GM12878 (cell line): Measurements from ENCODE around the gene CYTH3. TPM values are rescaled to one million over a fixed set of nuclear protein-coding genes. Genes with fewer than 3 reads are reported as not detected.
A peak's percentile ranks its signal among the peaks of the same experiment; 100 is the strongest.

Experiments used
- ATAC-seq: fragments of 200-7000 bp; cut with Tn5 transposase; 3 replicates; pipeline ENCODE4 v1.9.1; 2020; ENCODE audit warnings: mild to moderate bottlenecking, moderate library complexity
- BruUV-seq: library from RNA; stranded (reverse); fragments of 400-500 nt; replicated peaks from 2 replicates; lab custom pipeline; 2021; lab: Mats Ljungman, UMichigan
- CTCF ChIA-PET: fragments of 300-600 bp; sonication (Branson Sonifier 250); formaldehyde crosslinking; extraction: SDS; loops from one replicate; lab custom pipeline; 2021; ENCODE audit warnings: inconsistent platforms; lab: Yijun Ruan, JAX
- POLR2A ChIA-PET: fragments of 350-600 bp; formaldehyde crosslinking; extraction: SDS; loops from one replicate; lab custom pipeline; 2021; ENCODE audit warnings: inconsistent platforms; lab: Charles Lee
- RAD21 ChIA-PET: fragments of 300-600 bp; sonication (Branson Sonifier 250); formaldehyde crosslinking; loops from one replicate; lab custom pipeline; 2023; ENCODE audit warnings: antibody characterized with exemption; ENCODE audit not compliant: unreplicated experiment; lab: Charles Lee
- SMC1A ChIA-PET: fragments of 300-600 bp; sonication (Branson Sonifier 250); formaldehyde crosslinking; loops from one replicate; lab custom pipeline; 2023; ENCODE audit not compliant: unreplicated experiment, uncharacterized antibody; lab: Charles Lee
- DNase-seq: peaks from one replicate; pipeline ENCODE4 v3.0.0-alpha.2; 2011; ENCODE audit warnings: low read depth, low spot score
- FAIRE-seq: peaks from 3 replicates; lab custom pipeline; 2011; peaks lifted over from hg19 to GRCh38; lab: Jason Lieb, UNC
- H2AFZ ChIP-seq: 2 replicates; pipeline ENCODE4 v1.6.0; 2011; ENCODE audit warnings: low read depth, low read length, control low read depth; ENCODE audit not compliant: control insufficient read depth
- H3K27ac ChIP-seq: 2 replicates; pipeline ENCODE4 v1.5.1; 2011; ENCODE audit warnings: control low read depth; ENCODE audit not compliant: control insufficient read depth, insufficient read depth
- H3K27me3 ChIP-seq, 2 experiments: replicated peaks in 1 of 2; 2 replicates each; pipeline versions ENCODE4 v1.6.0 to v1.6.1; 2011; ENCODE audit warnings: low read length in 1 of 2; ENCODE audit not compliant: control insufficient read depth in 2 of 2, insufficient read depth in 2 of 2
- H3K36me3 ChIP-seq, 2 experiments: 2 replicates each; pipeline ENCODE4 v1.5.1; 2011; ENCODE audit warnings: low read length in 1 of 2; ENCODE audit not compliant: control insufficient read depth in 2 of 2, insufficient read depth in 2 of 2
- H3K4me1 ChIP-seq: 2 replicates; pipeline ENCODE4 v1.6.1; 2011; ENCODE audit warnings: mild to moderate bottlenecking, low read length, moderate library complexity, mixed read lengths; ENCODE audit not compliant: control insufficient read depth, insufficient read depth
- H3K4me2 ChIP-seq: 2 replicates; pipeline ENCODE4 v1.6.0; 2011; ENCODE audit warnings: control low read depth; ENCODE audit not compliant: control insufficient read depth, insufficient read depth
- H3K4me3 ChIP-seq: fragments of 200-600 bp; sonication (generic); 2 replicates; pipeline ENCODE4 v1.5.1; 2016
- H3K79me2 ChIP-seq: 2 replicates; pipeline ENCODE4 v1.6.0; 2011; ENCODE audit warnings: low read length; ENCODE audit not compliant: control insufficient read depth, insufficient read depth
- H3K9ac ChIP-seq: 2 replicates; pipeline ENCODE4 v1.8.0; 2011; ENCODE audit warnings: low read length, control low read depth, mixed read lengths; ENCODE audit not compliant: control insufficient read depth, insufficient read depth
- H3K9me3 ChIP-seq: replicated peaks from 3 replicates; pipeline ENCODE4 v1.5.1; 2011; ENCODE audit warnings: mild to moderate bottlenecking, low read length; ENCODE audit not compliant: control insufficient read depth, insufficient read depth
- H4K20me1 ChIP-seq: 2 replicates; pipeline ENCODE4 v1.6.0; 2011; ENCODE audit not compliant: control insufficient read depth, insufficient read depth
- BHLHE40 ChIP-seq, 2 experiments: fragments of 450-650 bp in 1 of 2; IDR thresholded peaks; 2 replicates each; pipeline ENCODE4 v1.6.1; 2011 to 2017; ENCODE audit warnings: low read depth in 2 of 2, borderline replicate concordance in 1 of 2, improper control_type of control experiment in 1 of 2, low read length in 1 of 2, mild to moderate bottlenecking in 1 of 2
- EGR1 ChIP-seq, 2 experiments: IDR thresholded peaks; 1 replicate in 1 of 2; 2 replicates in 1 of 2; pipeline ENCODE4 v1.6.1; 2011 to 2012; ENCODE audit warnings: low read depth in 2 of 2, low read length in 2 of 2, borderline replicate concordance in 1 of 2, mild to moderate bottlenecking in 1 of 2, moderate library complexity in 1 of 2
- HDGF ChIP-seq: fragments of 450-650 bp; IDR thresholded peaks from 2 replicates; pipeline ENCODE4 v1.6.1; 2016; ENCODE audit warnings: antibody characterized with exemption
- IKZF1 ChIP-seq: fragments of 450-650 bp; conservative IDR thresholded peaks from 2 replicates; pipeline ENCODE4 v1.6.1; 2017; ENCODE audit warnings: antibody characterized with exemption, mild to moderate bottlenecking
- IKZF2 ChIP-seq, 2 experiments: fragments of 450-650 bp; IDR thresholded peaks; 2 replicates each; pipeline ENCODE4 v1.6.1; 2017; ENCODE audit warnings: mild to moderate bottlenecking in 2 of 2, moderate library complexity in 2 of 2
- IRF5 ChIP-seq: fragments of 450-650 bp; IDR thresholded peaks from 2 replicates; pipeline ENCODE4 v1.6.1; 2017; ENCODE audit warnings: borderline replicate concordance
- MAX ChIP-seq: IDR thresholded peaks from 2 replicates; pipeline ENCODE4 v1.6.1; 2012; ENCODE audit warnings: low read depth, low read length, improper control_type of control experiment
- MEF2B ChIP-seq: fragments of 450-650 bp; IDR thresholded peaks from 2 replicates; pipeline ENCODE4 v1.6.1; 2018; ENCODE audit warnings: mild to moderate bottlenecking, moderate library complexity; ENCODE audit not compliant: partially characterized antibody, poor library complexity, severe bottlenecking
- NFIC ChIP-seq: IDR thresholded peaks from 2 replicates; pipeline ENCODE4 v1.6.1; 2012; ENCODE audit warnings: low read depth, mild to moderate bottlenecking, inconsistent platforms, low read length, moderate library complexity
- NFXL1 ChIP-seq: fragments of 450-650 bp; IDR thresholded peaks from 2 replicates; pipeline ENCODE4 v1.6.1; 2017; ENCODE audit warnings: antibody characterized with exemption, mild to moderate bottlenecking, borderline replicate concordance
- NRF1 ChIP-seq: conservative IDR thresholded peaks from 2 replicates; pipeline ENCODE4 v1.6.1; 2011; ENCODE audit warnings: mild to moderate bottlenecking, low read depth, low read length, improper control_type of control experiment
- POLR2AphosphoS5 ChIP-seq: IDR thresholded peaks from 2 replicates; pipeline ENCODE4 v1.6.1; 2011; ENCODE audit warnings: mild to moderate bottlenecking, low read length, inconsistent platforms
- SP1 ChIP-seq: IDR thresholded peaks from one replicate; pipeline ENCODE4 v1.6.1; 2011; ENCODE audit warnings: low read depth, low read length
- USF2 ChIP-seq: IDR thresholded peaks from 2 replicates; pipeline ENCODE4 v1.6.1; 2011; ENCODE audit warnings: low read depth, low read length, improper control_type of control experiment, borderline replicate concordance
- ZSCAN29 ChIP-seq: fragments of 450-650 bp; IDR thresholded peaks from 2 replicates; pipeline ENCODE4 v1.6.1; 2017; ENCODE audit warnings: mild to moderate bottlenecking, moderate library complexity
- WGBS: methylation state at CpG from one replicate; pipeline ENCODE4 v1.1.6; 2016; ENCODE audit warnings: low lambda C conversion rate; ENCODE audit not compliant: insufficient replicate concordance, insufficient coverage; ENCODE audit errors: missing lambda C conversion rate; 5-methylcytosine and 5-hydroxymethylcytosine counted together
- in situ Hi-C: fragments of 300-500 bp; cut with MboI; formaldehyde crosslinking; loops from 9 replicates; pipeline ENCODE4 v1.14.3; 2018; ENCODE audit warnings: mixed read lengths
- intact Hi-C: fragments of 100-400 bp; cut with micrococcal nuclease; formaldehyde crosslinking; loops from one replicate; pipeline ENCODE4 v1.14.2; 2022; ENCODE audit not compliant: unreplicated experiment
- polyA plus RNA-seq, 11 experiments: library from polyadenylated mRNA; depleted of rRNA in 4 of 11; unstranded in 6 of 11; stranded (reverse) in 5 of 11; fragments of >200 nt; fragmentation: Nextera tagmentation in 4 of 11; fragmentation: Illumina TruSeq in 1 of 11; extraction: Ambion mirVana in 4 of 11; extraction: Trizol in 1 of 11; gene quantifications; 1 replicate in 1 of 11; 2 replicates in 10 of 11; pipeline versions ENCODE4 v1.2.1 to v1.2.3, GENCODE V29; 2011 to 2016; ENCODE audit warnings: inconsistent platforms in 2 of 11, missing spikeins in 2 of 11, low read depth in 1 of 11
- total RNA-seq, 4 experiments: library from RNA; depleted of rRNA in 3 of 4; stranded (reverse); fragments of >200 nt in 3 of 4; fragmentation: Illumina TruSeq in 1 of 4; extraction: Trizol in 1 of 4; gene quantifications; 2 replicates each; pipeline versions ENCODE4 v1.2.1 to v1.2.3, GENCODE V29; 2013 to 2021

Gene CYTH3
- total and polyA plus RNA-seq, 10 of the 15 experiments (the other 5 are each of a cell fraction or from before 2014, with no cell fraction given) = 0.45 to 28.2 (median 15.7) TPM

- TF ChIP-seq BHLHE40 (IDR thresholded peaks at IDR 0.05; ENCODE audit: borderline replicate concordance in 1 of 2, low read depth in 2 of 2, low read length in 1 of 2) (peak; percentile 64 to 98), USF2 (peak; percentile 88), MAX (peak; percentile 65; the same call in 1 of the 2 replicates), EGR1 (IDR thresholded peaks at IDR 0.05; ENCODE audit: borderline replicate concordance in 1 of 2, low read depth in 2 of 2, low read length in 2 of 2) (0 out of 3 replicates have a peak, but pooled peaks of 1 of the 2 experiments have one; percentile 36), IKZF1 (peak; percentile 40), SP1 (peak; percentile 34), NRF1 (peak; percentile 32; the same call in 1 of the 2 replicates), MEF2B (no peak)
These were observed at the start of gene CYTH3 (continued) for GRCh38 chr7:6272481-6273323.

GRCh38 chr7:6320791-6321190, 48.4 kb upstream of the CYTH3 start:
- in situ Hi-C loops = loop anchor here (10.0 kb wide), 1 partner anchor 524 kb away; no protein-coding TSS in a partner anchor
- H2AFZ ChIP-seq = no peak overlapping the region; the same call in 1 of the 2 replicates
- no peak overlapping the region for H3K4me2 ChIP-seq
- FAIRE-seq (no peak), ATAC-seq (no peak), DNase-seq (no peak)
- no peaks in the 10 kb centered on the region for H3K27me3 ChIP-seq
- H3K4me3 ChIP-seq = no peak overlapping the region
- BruUV-seq = no TSS peak
- WGBS = 6% methylated on average over 1 of the region's 1 CpG
- H3K36me3 ChIP-seq = no peaks in the 10 kb centered on the region
- intact Hi-C loops = loop anchor here (5.0 to 10.0 kb wide), 3 partner anchors 138 to 534 kb away; no protein-coding TSS in a partner anchor
- H3K4me1 ChIP-seq = 0 out of 2 replicates have a peak, but pooled peaks cover 2% of the 10 kb centered on the region
- H3K27ac ChIP-seq = no peak overlapping the region
- no peaks in the 10 kb centered on the region for H3K9me3 ChIP-seq
- ChIA-PET POLR2A (no interaction called here), SMC1A (interaction anchor here (0.7 to 1.6 kb wide), 8 partner anchors 52 to 536 kb away, joined by 3 to 5 read pairs (median 4); no protein-coding TSS in a partner anchor), CTCF (interaction anchor here (0.6 to 1.5 kb wide), 12 partner anchors 8 to 464 kb away, joined by 3 to 12 read pairs (median 4); no protein-coding TSS in a partner anchor), RAD21 (interaction anchor here (0.5 to 1.1 kb wide), 6 partner anchors 9 to 464 kb away, joined by 3 to 4 read pairs (median 4); no protein-coding TSS in a partner anchor)
- H4K20me1 ChIP-seq = no peaks in the 10 kb centered on the region
- H3K9ac ChIP-seq = no peak overlapping the region
- H3K79me2 ChIP-seq = no peaks in the 10 kb centered on the region
- TF ChIP-seq POLR2AphosphoS5 (no peak), HDGF (no peak), IKZF2 (IDR thresholded peaks at IDR 0.05) (no peak), IRF5 (no peak), NRF1 (no peak), ZSCAN29 (no peak), NFXL1 (no peak), NFIC (no peak)
